A549 (cell line): ENCODE data around the gene CCSER1.

Experiments used
- BHLHE40 ChIP-seq: IDR thresholded peaks from 2 replicates; pipeline ENCODE4 v1.6.1; 2012; ENCODE audit warnings: low read depth, low read length, inconsistent platforms
- CEBPB ChIP-seq, 2 experiments: fragments of >200 bp in 1 of 2; sonication (Bioruptor Twin) in 1 of 2; formaldehyde crosslinking in 1 of 2; IDR thresholded peaks; 2 replicates each; pipeline ENCODE4 v1.6.1; 2012 to 2016
- CHD2 ChIP-seq: fragments of 150-350 bp; IDR thresholded peaks from 2 replicates; pipeline ENCODE4 v1.6.1; 2014; ENCODE audit warnings: low read length; ENCODE audit not compliant: partially characterized antibody
- EP300 ChIP-seq, 2 experiments: fragments of >200 bp; sonication (Bioruptor Twin); formaldehyde crosslinking; IDR thresholded peaks; 2 replicates in 1 of 2; 3 replicates in 1 of 2; pipeline ENCODE4 v1.6.1; 2016 to 2017
- HDAC2 ChIP-seq: fragments of 200-600 bp; sonication (generic); IDR thresholded peaks from 2 replicates; pipeline ENCODE4 v1.6.1; 2016
- HOXB5 ChIP-seq: fragments of 250-450 bp; sonication (Bioruptor Pico); IDR thresholded peaks from 2 replicates; pipeline ENCODE4 v1.5.0; 2020; ENCODE audit warnings: mild to moderate bottlenecking, moderate library complexity
- MAX ChIP-seq: IDR thresholded peaks from 2 replicates; pipeline ENCODE4 v1.6.1; 2012
- MYC ChIP-seq: IDR thresholded peaks from 2 replicates; pipeline ENCODE4 v1.6.1; 2012; ENCODE audit warnings: mild to moderate bottlenecking, inconsistent platforms, low read length, improper control_type of control experiment, borderline replicate concordance
- NR3C1 ChIP-seq: fragments of >200 bp; sonication (Bioruptor Twin); formaldehyde crosslinking; IDR thresholded peaks from 3 replicates; pipeline ENCODE4 v1.6.1; 2017
- POLR2A ChIP-seq: IDR thresholded peaks from 2 replicates; pipeline ENCODE4 v1.6.1; 2012; ENCODE audit warnings: mild to moderate bottlenecking, low read length
- RAD21 ChIP-seq, 2 experiments: fragments of >200 bp in 1 of 2; sonication (Bioruptor Twin) in 1 of 2; formaldehyde crosslinking in 1 of 2; IDR thresholded peaks in 1 of 2; conservative IDR thresholded peaks in 1 of 2; 2 replicates in 1 of 2; 3 replicates in 1 of 2; pipeline ENCODE4 v1.6.1; 2012 to 2018; ENCODE audit warnings: inconsistent platforms in 1 of 2
- RFX5 ChIP-seq: fragments of 450-650 bp; IDR thresholded peaks from 2 replicates; pipeline ENCODE4 v1.7.1; 2014; ENCODE audit warnings: antibody characterized with exemption, mild to moderate bottlenecking, moderate library complexity
- TF ChIP-seq, protein P1 (sequence below): fragments of >200 bp; sonication (Bioruptor Twin); formaldehyde crosslinking; IDR thresholded peaks from 3 replicates; pipeline ENCODE4 v1.5.1; 2016
- TF ChIP-seq, protein P2 (sequence below): fragments of >200 bp; sonication (Bioruptor Twin); formaldehyde crosslinking; IDR thresholded peaks from 2 replicates; pipeline ENCODE4 v1.6.1; 2016

GRCh38 chr4:91070736-91071135 is 943.5 kb downstream of the CCSER1 start:
- TF ChIP-seq RFX5, result no peak
- no peak for TF ChIP-seq HOXB5 (CRISPR knock-in tag)
- TF ChIP-seq BHLHE40, result no peak
- TF ChIP-seq, protein P1, sequence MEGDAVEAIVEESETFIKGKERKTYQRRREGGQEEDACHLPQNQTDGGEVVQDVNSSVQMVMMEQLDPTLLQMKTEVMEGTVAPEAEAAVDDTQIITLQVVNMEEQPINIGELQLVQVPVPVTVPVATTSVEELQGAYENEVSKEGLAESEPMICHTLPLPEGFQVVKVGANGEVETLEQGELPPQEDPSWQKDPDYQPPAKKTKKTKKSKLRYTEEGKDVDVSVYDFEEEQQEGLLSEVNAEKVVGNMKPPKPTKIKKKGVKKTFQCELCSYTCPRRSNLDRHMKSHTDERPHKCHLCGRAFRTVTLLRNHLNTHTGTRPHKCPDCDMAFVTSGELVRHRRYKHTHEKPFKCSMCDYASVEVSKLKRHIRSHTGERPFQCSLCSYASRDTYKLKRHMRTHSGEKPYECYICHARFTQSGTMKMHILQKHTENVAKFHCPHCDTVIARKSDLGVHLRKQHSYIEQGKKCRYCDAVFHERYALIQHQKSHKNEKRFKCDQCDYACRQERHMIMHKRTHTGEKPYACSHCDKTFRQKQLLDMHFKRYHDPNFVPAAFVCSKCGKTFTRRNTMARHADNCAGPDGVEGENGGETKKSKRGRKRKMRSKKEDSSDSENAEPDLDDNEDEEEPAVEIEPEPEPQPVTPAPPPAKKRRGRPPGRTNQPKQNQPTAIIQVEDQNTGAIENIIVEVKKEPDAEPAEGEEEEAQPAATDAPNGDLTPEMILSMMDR, result no peak
- no peak for TF ChIP-seq NR3C1
- no peak for TF ChIP-seq HDAC2
- TF ChIP-seq CHD2, result no peak
- no peak for TF ChIP-seq EP300 (IDR thresholded peaks at IDR 0.05)
- no peak for TF ChIP-seq CEBPB (IDR thresholded peaks at IDR 0.05)
- TF ChIP-seq MAX, result no peak
- TF ChIP-seq, protein P2, sequence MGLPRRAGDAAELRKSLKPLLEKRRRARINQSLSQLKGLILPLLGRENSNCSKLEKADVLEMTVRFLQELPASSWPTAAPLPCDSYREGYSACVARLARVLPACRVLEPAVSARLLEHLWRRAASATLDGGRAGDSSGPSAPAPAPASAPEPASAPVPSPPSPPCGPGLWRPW, result no peak
- TF ChIP-seq RAD21 (conservative IDR thresholded peaks at IDR 0.05 in 1 of 2, IDR thresholded peaks at IDR 0.05 in 1 of 2), result no peak
- TF ChIP-seq MYC, result no peak
- no peak for TF ChIP-seq POLR2A
